Activated CD8-positive, alpha-beta memory T cell treated with anti-CD3 and anti-CD28 coated beads, Interleukin-2, amount 10 ng/mL, durations not matched to agents 7 days and 5 days (primary cell): ENCODE measurements around the gene SAT2. TPM values are rescaled to one million over a fixed set of nuclear protein-coding genes. Genes with fewer than 3 reads are reported as not detected.
A peak's percentile ranks its signal among the peaks of the same experiment; 100 is the strongest.

ENCODE experiments used
- ATAC-seq: fragments of 150-1000 bp; cut with Tn5 transposase; one replicate; pipeline ENCODE4 v1.10.0; 2021; ENCODE audit warnings: moderate library complexity
- CTCF ChIA-PET: fragments of 350-600 bp; sonication (Branson Sonifier 250); formaldehyde crosslinking; loops from one replicate; lab custom pipeline; 2021; ENCODE audit warnings: antibody characterized with exemption; lab: Charles Lee
- DNase-seq: peaks from one replicate; pipeline ENCODE4 v3.0.0-alpha.2; 2020
- H3K27ac Mint-ChIP-seq: one replicate; pipeline ENCODE4 v1.8.0; 2021; ENCODE audit warnings: mild to moderate bottlenecking, mixed read lengths
- H3K27me3 Mint-ChIP-seq: one replicate; pipeline ENCODE4 v1.8.0; 2021; ENCODE audit warnings: mixed read lengths
- H3K36me3 Mint-ChIP-seq: one replicate; pipeline ENCODE4 v1.8.0; 2021; ENCODE audit warnings: mild to moderate bottlenecking, mixed read lengths
- H3K4me1 Mint-ChIP-seq: one replicate; pipeline ENCODE4 v1.8.0; 2021; ENCODE audit warnings: mixed read lengths
- H3K4me3 Mint-ChIP-seq: one replicate; pipeline ENCODE4 v1.8.0; 2021; ENCODE audit warnings: mild to moderate bottlenecking, moderate library complexity, mixed read lengths
- H3K9me3 Mint-ChIP-seq: one replicate; pipeline ENCODE4 v1.8.0; 2022; ENCODE audit warnings: low read depth, mixed read lengths
- total RNA-seq, 2 experiments: library from RNA; stranded (reverse); gene quantifications; one replicate each; pipeline ENCODE4 v1.2.3, GENCODE V29; 2021

Gene SAT2
- total RNA-seq, 2 experiments from 2014 or later: 21.5 to 28.0 TPM

GRCh38 chr17:7586673-7587419 lies 40.8 kb downstream of the SAT2 start:
- no peak for DNase-seq
- H3K27ac Mint-ChIP-seq: no peak overlapping the region
- H3K4me1 Mint-ChIP-seq: peaks cover 31% of the 10 kb centered on the region
- H3K27me3 Mint-ChIP-seq: no peaks in the 10 kb centered on the region
- no peak overlapping the region for H3K4me3 Mint-ChIP-seq
- CTCF ChIA-PET: interaction anchor here (1.0 to 9.7 kb wide), 3 partner anchors 26 to 100 kb away, joined by 3 to 81 read pairs (median 6); partner anchors contain the start of genes FXR2, TP53 and WRAP53
- peaks cover 24% of the 10 kb centered on the region for H3K36me3 Mint-ChIP-seq
- ATAC-seq: no peak
- no peaks in the 10 kb centered on the region for H3K9me3 Mint-ChIP-seq

GRCh38 chr17:7583253-7584109 lies 44.1 kb downstream of the SAT2 start, which contains the start of gene MPDU1:
Gene MPDU1, plus strand, starts transcription at chr17:7583852. Its CDS starts 11 bp downstream, at chr17:7583863.
- Mint-ChIP-seq H3K27ac (peak within 1 kb of the TSS; percentile 99), H3K9me3 (no peaks in the 10 kb centered on the region), H3K4me1 (peaks cover 62% of the 10 kb centered on the region), H3K36me3 (peaks cover 33% of the 10 kb centered on the region), H3K4me3 (peak within 1 kb of the TSS; percentile 84), H3K27me3 (no peaks in the 10 kb centered on the region)
- CTCF ChIA-PET: interaction anchor here (0.8 to 9.7 kb wide), 12 partner anchors 8 to 147 kb away, joined by 3 to 81 read pairs (median 4); partner anchors contain the start of genes ATP1B2, FXR2, SENP3 and TP53
- peak; percentile 81 for ATAC-seq
- peak; percentile 97 for DNase-seq

- CTCF ChIA-PET: interaction anchor here (1.0 to 9.7 kb wide), 4 partner anchors 7 to 104 kb away, joined by 3 to 81 read pairs (median 22); partner anchors contain the start of genes SENP3, TP53 and WRAP53
- Mint-ChIP-seq H3K27ac (peak overlapping the region; percentile 99), H3K36me3 (peaks cover 40% of the 10 kb centered on the region), H3K4me3 (peak overlapping the region; percentile 84), H3K9me3 (no peaks in the 10 kb centered on the region), H3K4me1 (peaks cover 70% of the 10 kb centered on the region), H3K27me3 (no peaks in the 10 kb centered on the region)
- no peak for DNase-seq
- ATAC-seq: no peak
Observed at GRCh38 chr17:7582396-7583252, 45.0 kb downstream of the SAT2 start.

GRCh38 chr17:7580604-7581575 lies 46.7 kb downstream of the SAT2 start:
- peaks cover 52% of the 10 kb centered on the region for H3K36me3 Mint-ChIP-seq
- ATAC-seq: no peak
- CTCF ChIA-PET: interaction anchor here (0.9 to 1.4 kb wide), 4 partner anchors 8 to 107 kb away, joined by 3 to 9 read pairs (median 4); partner anchors contain the start of genes SENP3 and TP53

GRCh38 chr17:7579834-7580603 lies 47.6 kb downstream of the SAT2 start:
- no peaks in the 10 kb centered on the region for H3K27me3 Mint-ChIP-seq
- DNase-seq: peak; percentile 69
- peaks cover 61% of the 10 kb centered on the region for H3K36me3 Mint-ChIP-seq
- ATAC-seq: no peak
- peak overlapping the region; percentile 92 for H3K27ac Mint-ChIP-seq
- no peaks in the 10 kb centered on the region for H3K9me3 Mint-ChIP-seq
- CTCF ChIA-PET: interaction anchor here (0.8 to 2.1 kb wide), 10 partner anchors 9 to 284 kb away, joined by 3 to 9 read pairs (median 4); partner anchors contain the start of genes SENP3, SOX15 and TP53
- H3K4me1 Mint-ChIP-seq: peaks cover 84% of the 10 kb centered on the region
- H3K4me3 Mint-ChIP-seq: peak overlapping the region; percentile 71

More at GRCh38 chr17:7580604-7581575, 46.7 kb downstream of the SAT2 start:
- Mint-ChIP-seq H3K27ac (peak overlapping the region; percentile 92), H3K4me3 (peak overlapping the region; percentile 27), H3K4me1 (peaks cover 83% of the 10 kb centered on the region), H3K9me3 (no peaks in the 10 kb centered on the region), H3K27me3 (no peaks in the 10 kb centered on the region)
- DNase-seq: no peak

GRCh38 chr17:7579001-7579833 lies 48.4 kb downstream of the SAT2 start, which contains the start of gene CD68:
Gene CD68, plus strand, starts transcription at chr17:7579638. Its CDS starts 40 bp downstream, at chr17:7579678.
- DNase-seq (peak; percentile 87), ATAC-seq (peak; percentile 52)
- H3K27ac Mint-ChIP-seq: peak within 1 kb of the TSS; percentile 92
- H3K4me1 Mint-ChIP-seq: peaks cover 87% of the 10 kb centered on the region
- H3K36me3 Mint-ChIP-seq: peaks cover 64% of the 10 kb centered on the region
- H3K4me3 Mint-ChIP-seq: peak within 1 kb of the TSS; percentile 71
- no peaks in the 10 kb centered on the region for H3K9me3 Mint-ChIP-seq
- H3K27me3 Mint-ChIP-seq: no peaks in the 10 kb centered on the region
- CTCF ChIA-PET: interaction anchor here (0.8 to 2.1 kb wide), 8 partner anchors 10 to 283 kb away, joined by 3 to 9 read pairs (median 3); partner anchors contain the start of genes SENP3, SOX15 and TP53

GRCh38 chr17:7577327-7578199 lies 50.1 kb downstream of the SAT2 start:
- CTCF ChIA-PET: interaction anchor here (0.7 kb wide), 1 partner anchor 63 kb away, joined by 3 read pairs; no protein-coding TSS in a partner anchor
- Mint-ChIP-seq H3K9me3 (no peaks in the 10 kb centered on the region), H3K27ac (peak overlapping the region; percentile 92), H3K4me1 (peaks cover 83% of the 10 kb centered on the region), H3K27me3 (no peaks in the 10 kb centered on the region), H3K36me3 (peaks cover 74% of the 10 kb centered on the region), H3K4me3 (peak overlapping the region; percentile 2)
- ATAC-seq: no peak
- peak; percentile 41 for DNase-seq

- Mint-ChIP-seq H3K9me3 (no peaks in the 10 kb centered on the region), H3K36me3 (peaks cover 73% of the 10 kb centered on the region), H3K4me1 (peaks cover 78% of the 10 kb centered on the region), H3K27me3 (no peaks in the 10 kb centered on the region), H3K27ac (peak overlapping the region; percentile 66), H3K4me3 (peak overlapping the region; percentile 95)
- ATAC-seq: no peak
- peak; percentile 40 for DNase-seq
- CTCF ChIA-PET: interaction anchor here (0.7 to 1.5 kb wide), 3 partner anchors 35 to 252 kb away, joined by 3 read pairs; no protein-coding TSS in a partner anchor
Observed at GRCh38 chr17:7576432-7576937, 51.1 kb downstream of the SAT2 start.
